Neural progenitor cell (in vitro differentiated cells): ENCODE results near the gene VMP1.

Experiments used
- CTCF ChIP-seq: fragments of 200-600 bp; sonication (generic); IDR thresholded peaks from 2 replicates; pipeline ENCODE4 v1.5.1; 2017; ENCODE audit warnings: antibody characterized with exemption, mild to moderate bottlenecking
- EZH2phosphoT487 ChIP-seq: fragments of 200-600 bp; sonication (generic); IDR thresholded peaks from 2 replicates; pipeline ENCODE4 v1.6.1; 2017; ENCODE audit warnings: antibody characterized with exemption

- TF ChIP-seq CTCF (no peak), EZH2phosphoT487 (no peak)
These were observed 32.2 kb upstream of the VMP1 start for GRCh38 chr17:59675231-59675630.
